Measurements from ENCODE around the gene SYTL5.

SYTL5 gene

GRCh38 chrX:38150993-38151392 lies 144.6 kb downstream of the SYTL5 start:
- no peak for DNase-seq

GRCh38 chrX:38151441-38151840 lies 145.1 kb downstream of the SYTL5 start:
- no peak for DNase-seq

- no peak for DNase-seq
These were observed 148.0 kb downstream of the SYTL5 start for GRCh38 chrX:38154340-38154739.

- DNase-seq, result no peak
These were observed 148.5 kb downstream of the SYTL5 start for GRCh38 chrX:38154818-38155217.

GRCh38 chrX:38156838-38157237 lies 150.5 kb downstream of the SYTL5 start:
- DNase-seq, result no peak

GRCh38 chrX:38163193-38163592 lies 156.8 kb downstream of the SYTL5 start:
- DNase-seq, result no peak

GRCh38 chrX:38165023-38165422 lies 158.7 kb downstream of the SYTL5 start:
- DNase-seq, result no peak

GRCh38 chrX:38166478-38167083 lies 160.2 kb downstream of the SYTL5 start:
- no peak for DNase-seq

GRCh38 chrX:38170556-38170955 lies 164.2 kb downstream of the SYTL5 start:
- no peak for DNase-seq

- DNase-seq, result no peak
These were observed 166.2 kb downstream of the SYTL5 start for GRCh38 chrX:38172596-38172995.

- DNase-seq, result no peak
These were observed 168.8 kb downstream of the SYTL5 start for GRCh38 chrX:38175139-38175538.

- DNase-seq, result no peak
These were observed 172.0 kb downstream of the SYTL5 start for GRCh38 chrX:38178396-38178795.
